H1 (cell line): ENCODE results near the gene MRPL52. TPM values are rescaled to one million over a fixed set of nuclear protein-coding genes. Genes with fewer than 3 reads are reported as not detected.

ENCODE experiments used
- CTCF ChIA-PET: fragments of 300-600 bp; sonication (Branson Sonifier 250); formaldehyde crosslinking; loops from one replicate; lab custom pipeline; 2021; ENCODE audit not compliant: partially characterized antibody; lab: Charles Lee
- POLR2A ChIA-PET: fragments of 300-600 bp; sonication (Branson Sonifier 250); formaldehyde crosslinking; loops from one replicate; lab custom pipeline; 2021; ENCODE audit warnings: inconsistent platforms; ENCODE audit not compliant: partially characterized antibody; lab: Charles Lee
- DNase-seq, 2 experiments: peaks; one replicate each; pipeline versions ENCODE4 v3.0.0 to v3.0.0-alpha.2; 2010 to 2022; ENCODE audit warnings: low spot score in 2 of 2, low read depth in 1 of 2, mixed read lengths in 1 of 2
- FAIRE-seq: peaks from 2 replicates; lab custom pipeline; 2011; peaks lifted over from hg19 to GRCh38; lab: Jason Lieb, UNC
- H2AFZ ChIP-seq: 2 replicates; pipeline ENCODE4 v1.8.1; 2012; ENCODE audit warnings: low read length, inconsistent platforms
- H2AK5ac ChIP-seq: 2 replicates; pipeline ENCODE4 v1.6.1; 2013; ENCODE audit warnings: low read depth, low read length
- H2BK120ac ChIP-seq: replicated peaks from 2 replicates; pipeline ENCODE3; 2013; ENCODE audit warnings: low read depth, low read length, inconsistent platforms
- H2BK12ac ChIP-seq: 2 replicates; pipeline ENCODE4 v1.6.1; 2013; ENCODE audit warnings: low read depth, low read length
- H2BK15ac ChIP-seq: 2 replicates; pipeline ENCODE4 v1.6.1; 2013; ENCODE audit warnings: low read length
- H2BK20ac ChIP-seq: 2 replicates; pipeline ENCODE4 v1.6.1; 2013; ENCODE audit warnings: low read length
- H2BK5ac ChIP-seq: 2 replicates; pipeline ENCODE4 v1.6.1; 2013; ENCODE audit warnings: low read depth, low read length
- H3K14ac ChIP-seq: 2 replicates; pipeline ENCODE4 v1.6.1; 2013; ENCODE audit warnings: inconsistent platforms; ENCODE audit not compliant: insufficient read length
- H3K18ac ChIP-seq: 2 replicates; pipeline ENCODE4 v1.6.1; 2013; ENCODE audit warnings: low read length; ENCODE audit errors: extremely low read depth
- H3K23ac ChIP-seq: 2 replicates; pipeline ENCODE4 v1.6.1; 2013; ENCODE audit warnings: inconsistent platforms; ENCODE audit not compliant: insufficient read length
- H3K23me2 ChIP-seq: 2 replicates; pipeline ENCODE4 v1.6.1; 2013; ENCODE audit warnings: low read depth, low read length
- H3K27ac ChIP-seq: 2 replicates; pipeline ENCODE4 v1.6.1; 2011; ENCODE audit warnings: low read depth, low read length, inconsistent platforms
- H3K27me3 ChIP-seq, 4 experiments: replicated peaks in 1 of 4; 1 replicate in 1 of 4; 2 replicates in 3 of 4; pipeline versions ENCODE4 v1.6.1 to v1.8.1; 2011 to 2013; ENCODE audit warnings: low read length in 3 of 4, mild to moderate bottlenecking in 3 of 4, inconsistent platforms in 2 of 4, mixed read lengths in 2 of 4, moderate library complexity in 1 of 4; ENCODE audit not compliant: control insufficient read depth in 3 of 4, insufficient read depth in 3 of 4; ENCODE audit errors: extremely low read depth in 1 of 4
- H3K36me3 ChIP-seq, 4 experiments: 2 replicates each; pipeline versions ENCODE4 v1.6.1 to v1.8.1; 2011 to 2013; ENCODE audit warnings: mild to moderate bottlenecking in 4 of 4, low read length in 3 of 4, moderate library complexity in 2 of 4, control low read depth in 1 of 4, inconsistent platforms in 1 of 4; ENCODE audit not compliant: insufficient read depth in 4 of 4, control insufficient read depth in 2 of 4
- H3K4ac ChIP-seq: replicated peaks from 2 replicates; pipeline ENCODE3; 2013; ENCODE audit warnings: low read length, low read depth, mixed read lengths, inconsistent platforms; ENCODE audit not compliant: insufficient read length
- H3K4me1 ChIP-seq, 4 experiments: replicated peaks in 1 of 4; 1 replicate in 1 of 4; 2 replicates in 3 of 4; pipeline versions ENCODE4 v1.6.1 to v1.8.1; 2011 to 2013; ENCODE audit warnings: low read length in 3 of 4, inconsistent platforms in 2 of 4, mixed read lengths in 1 of 4; ENCODE audit not compliant: insufficient read depth in 4 of 4, control insufficient read depth in 3 of 4
- H3K4me2 ChIP-seq, 2 experiments: 2 replicates each; pipeline versions ENCODE4 v1.6.1 to v1.8.1; 2011 to 2013; ENCODE audit warnings: low read depth in 2 of 2, low read length in 2 of 2, control low read depth in 1 of 2, inconsistent platforms in 1 of 2, mild to moderate bottlenecking in 1 of 2; ENCODE audit not compliant: insufficient read depth in 1 of 2
- H3K4me3 ChIP-seq, 4 experiments: fragments of 200-600, 300-600 bp in 1 of 4; sonication (generic), shearing (Covaris generic), sonication (Bioruptor Twin) in 1 of 4; 2 replicates each; pipeline versions ENCODE4 v1.5.1 to v1.8.1; 2011 to 2016; ENCODE audit warnings: low read length in 4 of 4, low read depth in 3 of 4, control low read depth in 2 of 4, inconsistent platforms in 2 of 4, mild to moderate bottlenecking in 2 of 4, mixed read lengths in 1 of 4, moderate library complexity in 1 of 4; ENCODE audit not compliant: insufficient read depth in 2 of 4; ENCODE audit errors: extremely low read depth in 1 of 4
- H3K56ac ChIP-seq: replicated peaks from 2 replicates; pipeline ENCODE3; 2013; ENCODE audit warnings: low read depth, mild to moderate bottlenecking, mixed read lengths, low read length, inconsistent platforms; ENCODE audit not compliant: insufficient read length
- H3K79me1 ChIP-seq: 2 replicates; pipeline ENCODE4 v1.6.1; 2013; ENCODE audit warnings: low read depth, low read length, control low read depth
- H3K79me2 ChIP-seq, 2 experiments: 2 replicates each; pipeline versions ENCODE4 v1.6.1 to v1.8.1; 2012 to 2013; ENCODE audit warnings: low read length in 2 of 2, mild to moderate bottlenecking in 2 of 2, inconsistent platforms in 1 of 2; ENCODE audit not compliant: insufficient read depth in 2 of 2, control insufficient read depth in 1 of 2
- H3K9ac ChIP-seq, 4 experiments: replicated peaks in 1 of 4; 1 replicate in 1 of 4; 2 replicates in 3 of 4; pipeline versions ENCODE4 v1.6.1 to v1.8.1; 2011 to 2013; ENCODE audit warnings: low read depth in 3 of 4, low read length in 3 of 4, control low read depth in 2 of 4, mild to moderate bottlenecking in 2 of 4, moderate library complexity in 2 of 4, inconsistent platforms in 1 of 4; ENCODE audit errors: extremely low read depth in 1 of 4
- H3K9me3 ChIP-seq, 2 experiments: 2 replicates each; pipeline versions ENCODE4 v1.6.1 to v1.8.1; 2012 to 2013; ENCODE audit warnings: mild to moderate bottlenecking in 2 of 2, moderate library complexity in 2 of 2, control low read depth in 1 of 2, inconsistent platforms in 1 of 2, low read depth in 1 of 2, low read length in 1 of 2, mixed read lengths in 1 of 2; ENCODE audit not compliant: insufficient read depth in 2 of 2
- H4K20me1 ChIP-seq, 2 experiments: replicated peaks in 1 of 2; 2 replicates each; pipeline versions ENCODE3 to v1.8.1; 2011 to 2013; ENCODE audit warnings: inconsistent platforms in 2 of 2, low read length in 2 of 2, mild to moderate bottlenecking in 1 of 2; ENCODE audit not compliant: insufficient read depth in 2 of 2, control insufficient read depth in 1 of 2
- H4K5ac ChIP-seq: 2 replicates; pipeline ENCODE4 v1.6.1; 2013; ENCODE audit warnings: low read length, low read depth, mixed read lengths, inconsistent platforms; ENCODE audit not compliant: insufficient read length
- H4K8ac ChIP-seq: 2 replicates; pipeline ENCODE4 v1.8.0; 2013; ENCODE audit warnings: mild to moderate bottlenecking, moderate library complexity, low read length, inconsistent platforms; ENCODE audit not compliant: insufficient read depth; ENCODE audit errors: extremely low read depth
- H4K91ac ChIP-seq: replicated peaks from 2 replicates; pipeline ENCODE3; 2013; ENCODE audit warnings: low read length, mixed read lengths, inconsistent platforms; ENCODE audit not compliant: insufficient read length
- BCL11A ChIP-seq, 2 experiments: IDR thresholded peaks; one replicate each; pipeline ENCODE4 v1.6.1; 2011; ENCODE audit warnings: low read depth in 2 of 2, low read length in 2 of 2, mild to moderate bottlenecking in 2 of 2
- CBX8 ChIP-seq: fragments of 300-800, 300-1000 bp; sonication (generic); IDR thresholded peaks from 2 replicates; pipeline ENCODE4 v1.7.1; 2016; ENCODE audit warnings: low read depth, low read length, borderline replicate concordance
- CHD2 ChIP-seq: IDR thresholded peaks from 2 replicates; pipeline ENCODE4 v1.6.1; 2012; ENCODE audit warnings: low read length, improper control_type of control experiment
- CREB1 ChIP-seq: IDR thresholded peaks from 2 replicates; pipeline ENCODE4 v1.6.1; 2012; ENCODE audit warnings: inconsistent platforms
- E2F6 ChIP-seq: IDR thresholded peaks from 2 replicates; pipeline ENCODE4 v1.6.1; 2012; ENCODE audit warnings: inconsistent platforms
- FOSL1 ChIP-seq: IDR thresholded peaks from 2 replicates; pipeline ENCODE4 v1.6.1; 2011; ENCODE audit warnings: mild to moderate bottlenecking, low read depth, low read length, moderate library complexity; ENCODE audit not compliant: insufficient read depth
- HDAC2 ChIP-seq, 2 experiments: fragments of 300-600 bp in 1 of 2; sonication (generic) in 1 of 2; IDR thresholded peaks; 2 replicates each; pipeline ENCODE4 v1.6.1; 2011 to 2012; ENCODE audit warnings: low read depth in 2 of 2, low read length in 2 of 2, mild to moderate bottlenecking in 2 of 2, moderate library complexity in 2 of 2, borderline replicate concordance in 1 of 2, inconsistent platforms in 1 of 2
- NANOG ChIP-seq: IDR thresholded peaks from 2 replicates; pipeline ENCODE4 v1.6.1; 2011; ENCODE audit warnings: low read length, low read depth, mild to moderate bottlenecking, inconsistent platforms; ENCODE audit not compliant: insufficient read depth, poor library complexity, severe bottlenecking
- POLR2A ChIP-seq, 2 experiments: IDR thresholded peaks; 1 replicate in 1 of 2; 2 replicates in 1 of 2; pipeline ENCODE4 v1.6.1; 2011; ENCODE audit warnings: low read depth in 2 of 2, low read length in 2 of 2, mild to moderate bottlenecking in 2 of 2; ENCODE audit errors: control extremely low read depth in 1 of 2
- RFX5 ChIP-seq: IDR thresholded peaks from 2 replicates; pipeline ENCODE4 v1.6.1; 2011; ENCODE audit warnings: low read depth, low read length, improper control_type of control experiment, borderline replicate concordance
- TAF7 ChIP-seq: optimal IDR thresholded peaks from 2 replicates; pipeline ENCODE3; 2011; ENCODE audit warnings: low read depth, mild to moderate bottlenecking, inconsistent platforms, low read length, moderate library complexity, borderline replicate concordance
- WGBS, 2 experiments: shearing (Covaris generic) in 1 of 2; methylation state at CpG; one replicate each; pipeline versions ENCODE4 v1.1.6 to v1.1.7; 2013 to 2015; ENCODE audit warnings: low lambda C conversion rate in 2 of 2, mixed read lengths in 2 of 2, inconsistent platforms in 1 of 2, low coverage in 1 of 2, missing lambda C conversion rate in 1 of 2; ENCODE audit not compliant: insufficient replicate concordance in 2 of 2, insufficient coverage in 1 of 2, insufficient read length in 1 of 2; ENCODE audit errors: extremely low coverage in 1 of 2, missing lambda C conversion rate in 1 of 2; 5-methylcytosine and 5-hydroxymethylcytosine counted together
- polyA plus RNA-seq, 7 experiments: library from polyadenylated mRNA; depleted of rRNA in 3 of 7; stranded (reverse) in 5 of 7; unstranded in 2 of 7; fragments of >200 nt in 5 of 7; fragments of 200-250 nt in 2 of 7; gene quantifications; 1 replicate in 5 of 7; 2 replicates in 1 of 7; 4 replicates in 1 of 7; pipeline versions ENCODE4 v1.2.1 to v1.2.3, GENCODE V29; 2011 to 2013; ENCODE audit warnings: missing spikeins in 2 of 7, mixed read lengths in 2 of 7
- total RNA-seq: library from RNA; stranded (reverse); fragmentation: NEBNext Ultra II Directional; extraction: Animal tissue kit (Norgen Biotek cat#: 25700); gene quantifications from 2 replicates; pipeline ENCODE4 v1.2.1, GENCODE V29; 2021

Gene MRPL52
- total and polyA plus RNA-seq, 2 of the 8 experiments (the other 6 are each of a cell fraction or from before 2014, with no cell fraction given) = 70.5 to 176 TPM

GRCh38 chr14:22838631-22839041, 8.9 kb downstream of the MRPL52 start:
- H3K9ac ChIP-seq = no peak overlapping the region
- CTCF ChIA-PET = interaction anchor here (1.1 to 56.0 kb wide), 7 partner anchors 19 to 282 kb away, joined by 3 to 1562 read pairs (median 12); partner anchors contain the start of genes LRP10, MMP14, MRPL52 and REM2
- peak overlapping the region in 2 of 4 experiments; percentile 94 to 99; a peak in 5 of 8 replicates for H3K4me3 ChIP-seq
- peaks cover 0 to 25% of the 10 kb centered on the region in 2 experiments; a peak in 1 of 4 replicates for H3K79me2 ChIP-seq
- peaks cover 8 to 36% (median 26%) of the 10 kb centered on the region in 4 experiments; a peak in 7 of 8 replicates for H3K36me3 ChIP-seq
- TF ChIP-seq BCL11A (IDR thresholded peaks at IDR 0.05; ENCODE audit: low read depth in 2 of 2, low read length in 2 of 2) = no peak
- TF ChIP-seq CHD2 = no peak
- no peak for TF ChIP-seq RFX5
- TF ChIP-seq CREB1 = no peak
- no peak for TF ChIP-seq TAF7
- no peak for TF ChIP-seq CBX8
- TF ChIP-seq FOSL1 = no peak
- TF ChIP-seq HDAC2 (IDR thresholded peaks at IDR 0.05; ENCODE audit: borderline replicate concordance in 1 of 2, low read depth in 2 of 2, low read length in 2 of 2) = no peak
- TF ChIP-seq POLR2A (IDR thresholded peaks at IDR 0.05; ENCODE audit: control extremely low read depth in 1 of 2, low read depth in 2 of 2, low read length in 2 of 2) = no peak
- no peak for TF ChIP-seq E2F6
- no peak for TF ChIP-seq NANOG
- TF ChIP-seq, all 59 proteins: peak for 0
- POLR2A ChIA-PET = interaction anchor here (1.1 to 16.3 kb wide), 13 partner anchors 10 to 91 kb away, joined by 3 to 203 read pairs (median 5); partner anchors contain the start of genes LRP10, MRPL52, OXA1L and PRMT5
- Histone ChIP-seq H4K5ac (no peak overlapping the region), H2BK15ac (peak overlapping the region; percentile 53), H4K8ac (no peak overlapping the region; the same call in 1 of the 2 replicates), H3K4ac (peak overlapping the region; percentile 55), H3K23ac (no peak overlapping the region), H3K27ac (no peak overlapping the region), H3K27me3 (no peaks in the 10 kb centered on the region), H4K20me1 (no peaks in the 10 kb centered on the region), H3K79me1 (peaks cover 8% of the 10 kb centered on the region), H3K4me1 (peaks cover 8 to 17% (median 14%) of the 10 kb centered on the region in 4 experiments), H2BK5ac (peak overlapping the region; percentile 60; the same call in 1 of the 2 replicates), H3K14ac (no peak overlapping the region), H3K23me2 (peaks cover 14% of the 10 kb centered on the region; the same call in 1 of the 2 replicates), H3K4me2 (peak overlapping the region; percentile 73 to 98), H2AFZ (no peak overlapping the region), H2BK120ac (no peak overlapping the region), H4K91ac (peak overlapping the region; percentile 57), H3K18ac (peak overlapping the region; percentile 87), H2BK12ac (peak overlapping the region; percentile 77; the same call in 1 of the 2 replicates), H2BK20ac (peak overlapping the region; percentile 72; the same call in 1 of the 2 replicates), H3K9me3 (no peaks in the 10 kb centered on the region), H3K56ac (no peak overlapping the region), H2AK5ac (peak overlapping the region; percentile 82; the same call in 1 of the 2 replicates)
- whole genome bisulfite sequencing, 2 experiments = 83% methylated on average over 5 of the region's 6 CpGs; no CpG with 5 or more reads in 1 of the 2 experiments
- no peak for DNase-seq
- no peak for FAIRE-seq
